Testis (tissue), 2 donors: ENCODE results near the gene SIGLEC5.

ENCODE experiments used
- CTCF ChIP-seq, 3 experiments: fragments of 450-650 bp in 2 of 3; fragments of 200-600 bp in 1 of 3; sonication (generic) in 1 of 3; IDR thresholded peaks; one replicate each; pipeline ENCODE4 v1.5.1; 2016 to 2019; ENCODE audit warnings: antibody characterized with exemption in 3 of 3, mild to moderate bottlenecking in 2 of 3, moderate library complexity in 1 of 3
- POLR2A ChIP-seq: fragments of 450-650 bp; IDR thresholded peaks from one replicate; pipeline ENCODE4 v1.6.1; 2017; ENCODE audit warnings: antibody characterized with exemption, mild to moderate bottlenecking, moderate library complexity

GRCh38 chr19:51593138-51593890, 36.9 kb downstream of the SIGLEC5 start:
- TF ChIP-seq CTCF (IDR thresholded peaks at IDR 0.05): no peak
- TF ChIP-seq POLR2A: no peak
